ENCODE measurements around the gene GDPD4.
"Not testable (repeated sequence)": the region's sequence is repeated elsewhere in the genome, so short reads cannot be mapped to it uniquely, and the experiment has no call there.

Gene GDPD4

GRCh38 chr11:77318600-77318999, 17.1 kb upstream of the GDPD4 start:
- Histone ChIP-seq H3K9ac (ENCODE audit: low read depth, low read length) (no peak overlapping the region), H3K36me3 (ENCODE audit: insufficient read depth, low read length) (peaks cover 26% of the 10 kb centered on the region), H3K9me3 (ENCODE audit: insufficient read depth, low read depth, low read length) (no peaks in the 10 kb centered on the region), H3K27me3 (ENCODE audit: insufficient read depth, low read length) (no peaks in the 10 kb centered on the region), H3K27ac (ENCODE audit: low read depth, low read length) (no peak overlapping the region), H3K4me1 (ENCODE audit: insufficient read depth, low read length) (no peaks in the 10 kb centered on the region), H3K4me3 (ENCODE audit: low read length) (no peak overlapping the region)
- 88% methylated on average over 2 of the region's 2 CpGs for WGBS

GRCh38 chr11:77316733-77317342, 15.4 kb upstream of the GDPD4 start:
- Histone ChIP-seq H3K9ac (ENCODE audit: low read depth, low read length) (no peak overlapping the region), H3K36me3 (ENCODE audit: insufficient read depth, low read length) (peaks cover 8% of the 10 kb centered on the region), H3K27ac (ENCODE audit: low read depth, low read length) (no peak overlapping the region), H3K4me1 (ENCODE audit: insufficient read depth, low read length) (no peaks in the 10 kb centered on the region), H3K9me3 (ENCODE audit: insufficient read depth, low read depth, low read length) (no peaks in the 10 kb centered on the region), H3K4me3 (ENCODE audit: low read length) (no peak overlapping the region), H3K27me3 (ENCODE audit: insufficient read depth, low read length) (no peaks in the 10 kb centered on the region)
- 92% methylated on average over 4 of the region's 5 CpGs for WGBS

- no peak overlapping the region for H3K4me3 ChIP-seq (ENCODE audit: low read length)
- H3K4me1 ChIP-seq (ENCODE audit: insufficient read depth, low read length) = no peaks in the 10 kb centered on the region
- no peaks in the 10 kb centered on the region for H3K9me3 ChIP-seq (ENCODE audit: insufficient read depth, low read depth, low read length)
- H3K36me3 ChIP-seq (ENCODE audit: insufficient read depth, low read length) = no peaks in the 10 kb centered on the region
- H3K27ac ChIP-seq (ENCODE audit: low read depth, low read length) = no peak overlapping the region
- H3K27me3 ChIP-seq (ENCODE audit: insufficient read depth, low read length) = no peaks in the 10 kb centered on the region
- no peak overlapping the region for H3K9ac ChIP-seq (ENCODE audit: low read depth, low read length)
These were observed 10.6 kb upstream of the GDPD4 start for GRCh38 chr11:77312107-77312506.

GRCh38 chr11:77311701-77312100, 10.2 kb upstream of the GDPD4 start:
- H3K4me3 ChIP-seq (ENCODE audit: low read length) = no peak overlapping the region
- 94% methylated on average over 3 of the region's 3 CpGs for WGBS
- H3K27ac ChIP-seq (ENCODE audit: low read depth, low read length) = no peak overlapping the region
- no peaks in the 10 kb centered on the region for H3K36me3 ChIP-seq (ENCODE audit: insufficient read depth, low read length)
- H3K27me3 ChIP-seq (ENCODE audit: insufficient read depth, low read length) = no peaks in the 10 kb centered on the region
- no peak overlapping the region for H3K9ac ChIP-seq (ENCODE audit: low read depth, low read length)
- no peaks in the 10 kb centered on the region for H3K9me3 ChIP-seq (ENCODE audit: insufficient read depth, low read depth, low read length)
- no peaks in the 10 kb centered on the region for H3K4me1 ChIP-seq (ENCODE audit: insufficient read depth, low read length)

GRCh38 chr11:77310721-77311120, 9.2 kb upstream of the GDPD4 start:
- Histone ChIP-seq H3K9ac (ENCODE audit: low read depth, low read length) (no peak overlapping the region), H3K9me3 (ENCODE audit: insufficient read depth, low read depth, low read length) (no peaks in the 10 kb centered on the region), H3K36me3 (ENCODE audit: insufficient read depth, low read length) (no peaks in the 10 kb centered on the region), H3K4me1 (ENCODE audit: insufficient read depth, low read length) (no peaks in the 10 kb centered on the region), H3K27ac (ENCODE audit: low read depth, low read length) (no peak overlapping the region), H3K4me3 (ENCODE audit: low read length) (no peak overlapping the region), H3K27me3 (ENCODE audit: insufficient read depth, low read length) (no peaks in the 10 kb centered on the region)
- WGBS = 86% methylated on average over 5 of the region's 5 CpGs

- Histone ChIP-seq H3K9ac (ENCODE audit: low read depth, low read length) (no peak overlapping the region), H3K36me3 (ENCODE audit: insufficient read depth, low read length) (no peaks in the 10 kb centered on the region), H3K4me1 (ENCODE audit: insufficient read depth, low read length) (no peaks in the 10 kb centered on the region), H3K9me3 (ENCODE audit: insufficient read depth, low read depth, low read length) (no peaks in the 10 kb centered on the region), H3K4me3 (ENCODE audit: low read length) (no peak overlapping the region), H3K27ac (ENCODE audit: low read depth, low read length) (no peak overlapping the region), H3K27me3 (ENCODE audit: insufficient read depth, low read length) (no peaks in the 10 kb centered on the region)
- 84% methylated on average over 4 of the region's 5 CpGs for WGBS
These were observed 8.1 kb upstream of the GDPD4 start for GRCh38 chr11:77309401-77310085.

- Histone ChIP-seq H3K36me3 (ENCODE audit: insufficient read depth, low read length) (no peaks in the 10 kb centered on the region), H3K4me3 (ENCODE audit: low read length) (no peak overlapping the region), H3K27me3 (ENCODE audit: insufficient read depth, low read length) (no peaks in the 10 kb centered on the region), H3K4me1 (ENCODE audit: insufficient read depth, low read length) (0 out of 2 replicates have a peak, but pooled peaks cover 2% of the 10 kb centered on the region), H3K27ac (ENCODE audit: low read depth, low read length) (no peak overlapping the region), H3K9me3 (ENCODE audit: insufficient read depth, low read depth, low read length) (no peaks in the 10 kb centered on the region), H3K9ac (ENCODE audit: low read depth, low read length) (no peak overlapping the region)
These were observed 7.4 kb upstream of the GDPD4 start for GRCh38 chr11:77308838-77309237.

GRCh38 chr11:77303328-77303727, 1.8 kb upstream of the GDPD4 start:
- no peak overlapping the region for H3K27ac ChIP-seq (ENCODE audit: low read depth, low read length)
- no peaks in the 10 kb centered on the region for H3K27me3 ChIP-seq (ENCODE audit: insufficient read depth, low read length)
- WGBS = 79% methylated on average over 2 of the region's 2 CpGs
- H3K4me3 ChIP-seq (ENCODE audit: low read length) = no peak overlapping the region
- 0 out of 2 replicates have a peak, but pooled peaks cover 6% of the 10 kb centered on the region for H3K4me1 ChIP-seq (ENCODE audit: insufficient read depth, low read length)
- H3K9ac ChIP-seq (ENCODE audit: low read depth, low read length) = no peak overlapping the region
- no peaks in the 10 kb centered on the region for H3K36me3 ChIP-seq (ENCODE audit: insufficient read depth, low read length)
- H3K9me3 ChIP-seq (ENCODE audit: insufficient read depth, low read depth, low read length) = no peaks in the 10 kb centered on the region

- Histone ChIP-seq H3K4me1 (ENCODE audit: insufficient read depth, low read length) (0 out of 2 replicates have a peak, but pooled peaks cover 6% of the 10 kb centered on the region), H3K27ac (ENCODE audit: low read depth, low read length) (no peak overlapping the region), H3K9ac (ENCODE audit: low read depth, low read length) (no peak overlapping the region), H3K27me3 (ENCODE audit: insufficient read depth, low read length) (no peaks in the 10 kb centered on the region), H3K4me3 (ENCODE audit: low read length) (no peak overlapping the region), H3K36me3 (ENCODE audit: insufficient read depth, low read length) (no peaks in the 10 kb centered on the region), H3K9me3 (ENCODE audit: insufficient read depth, low read depth, low read length) (no peaks in the 10 kb centered on the region)
- WGBS = 90% methylated on average over 3 of the region's 3 CpGs
These were observed 1.3 kb upstream of the GDPD4 start for GRCh38 chr11:77302752-77303151.

GRCh38 chr11:77300695-77301094, 791 bp downstream of the GDPD4 start:
- Histone ChIP-seq H3K4me1 (ENCODE audit: insufficient read depth, low read length) (0 out of 2 replicates have a peak, but pooled peaks cover 6% of the 10 kb centered on the region), H3K36me3 (ENCODE audit: insufficient read depth, low read length) (no peaks in the 10 kb centered on the region), H3K4me3 (ENCODE audit: low read length) (no peak overlapping the region), H3K27ac (ENCODE audit: low read depth, low read length) (no peak overlapping the region), H3K27me3 (ENCODE audit: insufficient read depth, low read length) (no peaks in the 10 kb centered on the region), H3K9me3 (ENCODE audit: insufficient read depth, low read depth, low read length) (no peaks in the 10 kb centered on the region), H3K9ac (ENCODE audit: low read depth, low read length) (no peak overlapping the region)
- 90% methylated on average over 4 of the region's 5 CpGs for WGBS

GRCh38 chr11:77300028-77300427, 1.5 kb downstream of the GDPD4 start:
- 91% methylated on average over 6 of the region's 6 CpGs for WGBS
- H3K36me3 ChIP-seq (ENCODE audit: insufficient read depth, low read length); H3K9ac ChIP-seq (ENCODE audit: low read depth, low read length); H3K27ac ChIP-seq (ENCODE audit: low read depth, low read length); H3K4me1 ChIP-seq (ENCODE audit: insufficient read depth, low read length); H3K4me3 ChIP-seq (ENCODE audit: low read length); H3K27me3 ChIP-seq (ENCODE audit: insufficient read depth, low read length); H3K9me3 ChIP-seq (ENCODE audit: insufficient read depth, low read depth, low read length): not testable (repeated sequence)
